Measurements from ENCODE around the gene PDE9A.

DNA sequence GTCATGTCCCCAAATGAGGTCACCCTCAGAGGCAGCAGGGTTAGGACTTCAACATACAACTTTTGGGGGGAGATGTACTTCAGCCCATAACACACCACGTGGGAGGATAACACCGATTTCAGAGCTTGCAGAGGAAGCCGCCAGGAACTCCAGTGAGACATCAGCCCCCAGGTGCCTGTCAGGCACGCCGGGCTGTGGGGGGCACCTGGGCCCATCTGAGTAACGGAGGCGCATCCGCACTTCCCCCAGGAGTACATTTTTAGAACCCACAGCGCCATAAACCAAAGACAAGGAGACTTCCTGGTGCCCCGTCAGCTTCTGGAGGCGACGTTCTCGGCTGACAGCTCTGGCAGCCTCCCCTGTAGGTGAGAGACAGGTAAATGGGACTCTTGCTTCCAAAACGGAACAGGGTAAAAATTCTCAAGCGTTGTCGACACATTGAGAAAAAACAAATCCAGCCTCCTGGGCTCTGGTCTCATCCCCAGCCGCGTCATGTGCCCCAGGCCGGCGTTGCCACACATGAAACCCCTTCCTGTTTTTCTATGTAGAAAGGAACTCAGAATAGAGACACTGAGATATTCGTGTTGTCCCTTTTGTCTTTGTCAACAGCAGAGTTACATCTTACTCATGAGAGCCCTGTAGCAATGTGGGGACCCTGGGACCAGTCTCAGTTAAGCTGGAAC, 93.3 kb downstream of the PDE9A start:
- TF ChIP-seq, protein P1, sequence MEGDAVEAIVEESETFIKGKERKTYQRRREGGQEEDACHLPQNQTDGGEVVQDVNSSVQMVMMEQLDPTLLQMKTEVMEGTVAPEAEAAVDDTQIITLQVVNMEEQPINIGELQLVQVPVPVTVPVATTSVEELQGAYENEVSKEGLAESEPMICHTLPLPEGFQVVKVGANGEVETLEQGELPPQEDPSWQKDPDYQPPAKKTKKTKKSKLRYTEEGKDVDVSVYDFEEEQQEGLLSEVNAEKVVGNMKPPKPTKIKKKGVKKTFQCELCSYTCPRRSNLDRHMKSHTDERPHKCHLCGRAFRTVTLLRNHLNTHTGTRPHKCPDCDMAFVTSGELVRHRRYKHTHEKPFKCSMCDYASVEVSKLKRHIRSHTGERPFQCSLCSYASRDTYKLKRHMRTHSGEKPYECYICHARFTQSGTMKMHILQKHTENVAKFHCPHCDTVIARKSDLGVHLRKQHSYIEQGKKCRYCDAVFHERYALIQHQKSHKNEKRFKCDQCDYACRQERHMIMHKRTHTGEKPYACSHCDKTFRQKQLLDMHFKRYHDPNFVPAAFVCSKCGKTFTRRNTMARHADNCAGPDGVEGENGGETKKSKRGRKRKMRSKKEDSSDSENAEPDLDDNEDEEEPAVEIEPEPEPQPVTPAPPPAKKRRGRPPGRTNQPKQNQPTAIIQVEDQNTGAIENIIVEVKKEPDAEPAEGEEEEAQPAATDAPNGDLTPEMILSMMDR (conservative IDR thresholded peaks at IDR 0.05): no peak
- TF ChIP-seq EZH2 (IDR thresholded peaks at IDR 0.05; ENCODE audit: low read depth): no peak
